OCI-LY1 (cell line): ENCODE data around the gene LGR5.

Experiments used
- EZH2 ChIP-seq: fragments of 200-600 bp; sonication (generic), shearing (Covaris generic); IDR thresholded peaks from 2 replicates; pipeline ENCODE4 v1.8.0; 2017; ENCODE audit warnings: borderline replicate concordance, mixed run types, mild to moderate bottlenecking, antibody characterized with exemption, low read length, moderate library complexity, mixed read lengths
- TF ChIP-seq, protein P1 (sequence below): fragments of 200-600 bp; sonication (generic), shearing (Covaris generic); IDR thresholded peaks from 2 replicates; pipeline ENCODE4 v1.5.1; 2017; ENCODE audit warnings: mild to moderate bottlenecking, antibody characterized with exemption, low read length, moderate library complexity, mixed read lengths

DNA sequence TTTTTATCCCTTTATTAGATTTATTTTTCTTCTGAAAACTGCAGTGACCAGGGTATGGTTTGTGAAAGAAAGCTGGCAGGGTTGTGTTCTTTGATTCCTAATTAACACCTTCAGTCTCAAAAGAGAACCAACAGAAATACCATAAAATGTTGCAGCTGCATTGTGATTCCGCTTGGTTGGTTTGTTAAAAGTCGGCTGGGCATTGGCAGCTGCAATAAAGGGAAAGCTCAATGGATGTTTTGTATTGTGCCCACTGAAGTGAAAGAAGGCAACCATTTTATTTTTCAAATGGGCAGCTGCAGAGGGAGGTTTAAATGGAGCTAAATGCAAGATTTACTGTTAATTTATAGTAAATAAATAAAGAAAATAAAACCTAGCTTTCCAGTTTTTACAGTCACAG is 16.7 kb downstream of the LGR5 start:
- TF ChIP-seq, protein P1, sequence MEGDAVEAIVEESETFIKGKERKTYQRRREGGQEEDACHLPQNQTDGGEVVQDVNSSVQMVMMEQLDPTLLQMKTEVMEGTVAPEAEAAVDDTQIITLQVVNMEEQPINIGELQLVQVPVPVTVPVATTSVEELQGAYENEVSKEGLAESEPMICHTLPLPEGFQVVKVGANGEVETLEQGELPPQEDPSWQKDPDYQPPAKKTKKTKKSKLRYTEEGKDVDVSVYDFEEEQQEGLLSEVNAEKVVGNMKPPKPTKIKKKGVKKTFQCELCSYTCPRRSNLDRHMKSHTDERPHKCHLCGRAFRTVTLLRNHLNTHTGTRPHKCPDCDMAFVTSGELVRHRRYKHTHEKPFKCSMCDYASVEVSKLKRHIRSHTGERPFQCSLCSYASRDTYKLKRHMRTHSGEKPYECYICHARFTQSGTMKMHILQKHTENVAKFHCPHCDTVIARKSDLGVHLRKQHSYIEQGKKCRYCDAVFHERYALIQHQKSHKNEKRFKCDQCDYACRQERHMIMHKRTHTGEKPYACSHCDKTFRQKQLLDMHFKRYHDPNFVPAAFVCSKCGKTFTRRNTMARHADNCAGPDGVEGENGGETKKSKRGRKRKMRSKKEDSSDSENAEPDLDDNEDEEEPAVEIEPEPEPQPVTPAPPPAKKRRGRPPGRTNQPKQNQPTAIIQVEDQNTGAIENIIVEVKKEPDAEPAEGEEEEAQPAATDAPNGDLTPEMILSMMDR, result no peak
- no peak for TF ChIP-seq EZH2
